HEK293T (cell line): ENCODE data around the gene TENT4A.

ENCODE experiments used
- ELF4 ChIP-seq: fragments of 450-650 bp; IDR thresholded peaks from 2 replicates; pipeline ENCODE4 v1.6.1; 2017; ENCODE audit warnings: antibody characterized with exemption
- NFRKB ChIP-seq: fragments of 450-650 bp; IDR thresholded peaks from 2 replicates; pipeline ENCODE4 v1.6.1; 2016; ENCODE audit warnings: mild to moderate bottlenecking, moderate library complexity
- SP1 ChIP-seq: fragments of 450-650 bp; IDR thresholded peaks from 2 replicates; pipeline ENCODE4 v1.6.1; 2017
- SUZ12 ChIP-seq: fragments of 450-650 bp; IDR thresholded peaks from 2 replicates; pipeline ENCODE4 v1.6.1; 2016; ENCODE audit warnings: mild to moderate bottlenecking

- TF ChIP-seq NFRKB (no peak), ELF4 (no peak), SP1 (no peak), SUZ12 (no peak)
Observed at GRCh38 chr5:6721442-6721841, 8.2 kb downstream of the TENT4A start.
